Left ventricle myocardium superior (tissue), 1 donor: ENCODE measurements around the gene RFX2. TPM values are rescaled to one million over a fixed set of nuclear protein-coding genes. Genes with fewer than 3 reads are reported as not detected.
A peak's percentile ranks its signal among the peaks of the same experiment; 100 is the strongest.
"Not testable (repeated sequence)": the region's sequence is repeated elsewhere in the genome, so short reads cannot be mapped to it uniquely, and the experiment has no call there.

ENCODE experiments used
- ATAC-seq: fragments of 200-7000 bp; cut with Tn5 transposase; one replicate; pipeline ENCODE4 v1.9.1; 2020; ENCODE audit warnings: mild to moderate bottlenecking, moderate library complexity
- DNase-seq: peaks from one replicate; pipeline ENCODE4 v3.0.0-alpha.2; 2020
- intact Hi-C: fragments of 100-400 bp; cut with micrococcal nuclease; formaldehyde crosslinking; loops from one replicate; pipeline ENCODE4 v1.11.0; 2022
- total RNA-seq: library from RNA; stranded (reverse); fragmentation: NEBNext Ultra II Directional; extraction: Animal tissue kit (Norgen Biotek cat#: 25700); gene quantifications from one replicate; pipeline ENCODE4 v1.2.1, GENCODE V29; 2021
- donor health status: DM: no; HTN: yes; CAD: no; lungs with severe emphysema.

Gene RFX2
- total RNA-seq, 1 donor from 2014 or later: 4.8 TPM

- DNase-seq (no peak), ATAC-seq (peak; percentile 15)
- intact Hi-C loops: loop anchor here (2.0 kb wide), 1 partner anchor 36 kb away; no protein-coding TSS in a partner anchor
Measured at GRCh38 chr19:6022570-6023064, 87.7 kb downstream of the RFX2 start.

GRCh38 chr19:6021878-6022569 is 88.3 kb downstream of the RFX2 start:
- intact Hi-C loops: loop anchor here (2.0 kb wide), 1 partner anchor 35 kb away; no protein-coding TSS in a partner anchor

GRCh38 chr19:6020972-6021805 is 89.1 kb downstream of the RFX2 start:
- DNase-seq: peak; percentile 10
- intact Hi-C loops: no loop called here

More at GRCh38 chr19:6021878-6022569, 88.3 kb downstream of the RFX2 start:
- ATAC-seq (peak; percentile 93), DNase-seq (peak; percentile 82)

GRCh38 chr19:6020166-6020882 is 90.0 kb downstream of the RFX2 start:
- no peak for ATAC-seq
- intact Hi-C loops: no loop called here
- DNase-seq: peak; percentile 12

More at GRCh38 chr19:6020972-6021805, 89.1 kb downstream of the RFX2 start:
- ATAC-seq: no peak

- intact Hi-C loops: no loop called here
- ATAC-seq (no peak), DNase-seq (no peak)
Measured at GRCh38 chr19:6018786-6019185, 91.5 kb downstream of the RFX2 start.

GRCh38 chr19:6017576-6017975 is 92.7 kb downstream of the RFX2 start:
- no peak for ATAC-seq
- intact Hi-C loops: no loop called here
- no peak for DNase-seq

- intact Hi-C loops: no loop called here
- DNase-seq (no peak), ATAC-seq (no peak)
Measured at GRCh38 chr19:6015841-6016545, 94.3 kb downstream of the RFX2 start.

GRCh38 chr19:6014551-6015135 is 95.7 kb downstream of the RFX2 start:
- intact Hi-C loops: no loop called here
- DNase-seq: no peak
- no peak for ATAC-seq

- intact Hi-C loops: no loop called here
- ATAC-seq (no peak), DNase-seq (no peak)
Measured at GRCh38 chr19:6012426-6013170, 97.7 kb downstream of the RFX2 start.

GRCh38 chr19:6011794-6012193 is 98.5 kb downstream of the RFX2 start:
- DNase-seq (no peak), ATAC-seq (no peak)
- intact Hi-C loops: no loop called here

- intact Hi-C loops: no loop called here
- ATAC-seq (no peak), DNase-seq (no peak)
Measured at GRCh38 chr19:6011206-6011605, 99.1 kb downstream of the RFX2 start.

- ATAC-seq: no peak
- no peak for DNase-seq
- intact Hi-C loops: no loop called here
Measured at GRCh38 chr19:6010107-6010506, 100.2 kb downstream of the RFX2 start.

- intact Hi-C loops: no loop called here
Measured at GRCh38 chr19:6007866-6008265, 102.4 kb downstream of the RFX2 start.

GRCh38 chr19:6006896-6007295 is 103.4 kb downstream of the RFX2 start:
- intact Hi-C loops: no loop called here
- ATAC-seq: no peak
- DNase-seq: no peak

More at GRCh38 chr19:6007866-6008265, 102.4 kb downstream of the RFX2 start:
- ATAC-seq: no peak
- DNase-seq: no peak

GRCh38 chr19:6006070-6006446 is 104.2 kb downstream of the RFX2 start:
- DNase-seq, intact Hi-C loops, ATAC-seq: not testable (repeated sequence)

- DNase-seq (no peak), ATAC-seq (no peak)
- intact Hi-C loops: no loop called here
Measured at GRCh38 chr19:6005321-6006069, 104.8 kb downstream of the RFX2 start.

- intact Hi-C loops: no loop called here
- no peak for ATAC-seq
- no peak for DNase-seq
Measured at GRCh38 chr19:6003976-6004375, 106.3 kb downstream of the RFX2 start.
